ENCODE data around the gene MCM9. TPM values are rescaled to one million over a fixed set of nuclear protein-coding genes. Genes with fewer than 3 reads are reported as not detected.
"Not testable (repeated sequence)": the region's sequence is repeated elsewhere in the genome, so short reads cannot be mapped to it uniquely, and the experiment has no call there.

MCM9 gene
- total RNA-seq, 2 donors from 2014 or later = 17.8 to 21.2 TPM

DNA sequence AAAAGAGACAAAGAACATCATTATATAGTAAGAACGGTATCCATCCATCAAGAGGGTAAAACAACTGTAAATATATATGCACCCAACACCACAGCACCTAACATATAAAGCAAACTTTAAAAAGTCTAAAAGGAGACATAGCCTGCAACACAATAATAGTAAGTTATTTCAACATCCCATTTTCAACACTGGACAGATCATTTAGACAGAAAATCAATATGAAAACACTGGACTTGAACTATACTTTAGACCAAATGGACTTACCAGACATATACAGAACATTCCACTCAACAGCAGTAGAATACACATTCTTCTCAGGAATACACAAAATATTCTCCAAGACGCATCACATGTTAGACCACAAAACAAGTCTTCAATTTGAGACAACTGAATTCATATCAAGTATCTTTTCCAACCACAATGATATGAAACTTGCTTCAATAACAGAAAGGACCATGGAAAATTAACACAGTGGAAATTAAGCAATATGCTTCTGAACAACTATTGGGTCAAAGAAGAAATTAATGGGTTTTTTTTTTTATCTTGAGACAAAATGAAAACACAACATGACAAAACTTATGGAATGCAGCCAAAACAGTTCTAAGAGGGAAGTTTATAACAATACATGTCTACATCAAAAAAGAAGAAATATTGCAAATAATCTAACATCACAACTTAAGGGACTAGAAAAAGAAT, 64.9 kb downstream of the MCM9 start:
- Histone ChIP-seq H3K36me3 (ENCODE audit: control insufficient read depth, insufficient read depth, low read length) (no peaks in the 10 kb centered on the region), H3K4me3 (ENCODE audit: low read length) (no peak overlapping the region), H3K9ac (ENCODE audit: extremely low read depth, low read length, poor library complexity, severe bottlenecking) (no peak overlapping the region), H3K9me3 (ENCODE audit: control insufficient read depth, low read length) (peaks cover 19% of the 10 kb centered on the region), H3K4me1 (ENCODE audit: control insufficient read depth, insufficient read depth, low read length) (no peaks in the 10 kb centered on the region), H3K27me3 (ENCODE audit: control insufficient read depth, insufficient read depth, low read length, poor library complexity, severe bottlenecking) (no peaks in the 10 kb centered on the region), H3K27ac (ENCODE audit: low read depth, low read length) (no peak overlapping the region)
- Mint-ChIP-seq H3K27me3 (ENCODE audit: insufficient read depth) (no peaks in the 10 kb centered on the region), H3K4me3 (no peak overlapping the region), H3K4me1 (peaks cover 4% of the 10 kb centered on the region), H3K27ac (no peak overlapping the region), H3K9me3 (peaks cover 33% of the 10 kb centered on the region), H3K36me3 (ENCODE audit: low read depth) (peaks cover 33% of the 10 kb centered on the region)
- 95 to 100% methylated on average over 1 to 2 of the region's 2 CpGs for WGBS, 2 experiments (ENCODE audit: insufficient coverage in 1 of 2, insufficient read length in 1 of 2)
- TF ChIP-seq, protein P1, sequence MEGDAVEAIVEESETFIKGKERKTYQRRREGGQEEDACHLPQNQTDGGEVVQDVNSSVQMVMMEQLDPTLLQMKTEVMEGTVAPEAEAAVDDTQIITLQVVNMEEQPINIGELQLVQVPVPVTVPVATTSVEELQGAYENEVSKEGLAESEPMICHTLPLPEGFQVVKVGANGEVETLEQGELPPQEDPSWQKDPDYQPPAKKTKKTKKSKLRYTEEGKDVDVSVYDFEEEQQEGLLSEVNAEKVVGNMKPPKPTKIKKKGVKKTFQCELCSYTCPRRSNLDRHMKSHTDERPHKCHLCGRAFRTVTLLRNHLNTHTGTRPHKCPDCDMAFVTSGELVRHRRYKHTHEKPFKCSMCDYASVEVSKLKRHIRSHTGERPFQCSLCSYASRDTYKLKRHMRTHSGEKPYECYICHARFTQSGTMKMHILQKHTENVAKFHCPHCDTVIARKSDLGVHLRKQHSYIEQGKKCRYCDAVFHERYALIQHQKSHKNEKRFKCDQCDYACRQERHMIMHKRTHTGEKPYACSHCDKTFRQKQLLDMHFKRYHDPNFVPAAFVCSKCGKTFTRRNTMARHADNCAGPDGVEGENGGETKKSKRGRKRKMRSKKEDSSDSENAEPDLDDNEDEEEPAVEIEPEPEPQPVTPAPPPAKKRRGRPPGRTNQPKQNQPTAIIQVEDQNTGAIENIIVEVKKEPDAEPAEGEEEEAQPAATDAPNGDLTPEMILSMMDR (conservative IDR thresholded peaks at IDR 0.05) = no peak
- DNase-seq = no peak

DNA sequence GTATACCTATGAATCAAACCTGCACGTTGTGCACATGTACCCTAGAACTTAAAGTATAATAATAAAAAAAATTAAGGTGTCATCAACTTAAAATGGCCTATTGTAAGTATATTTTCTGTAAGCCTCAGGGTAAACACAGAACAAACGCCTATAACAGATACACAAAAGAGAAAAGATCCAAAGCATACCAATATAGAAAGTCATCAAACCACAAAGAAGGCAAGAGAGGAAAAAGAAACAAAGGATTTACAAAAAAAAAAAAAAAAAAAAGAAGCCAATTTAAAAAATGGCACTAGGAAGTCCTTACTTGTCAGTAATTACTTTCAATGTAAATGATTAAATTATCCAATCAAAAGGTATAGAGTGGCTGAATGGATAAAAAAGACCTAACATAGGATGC, 65.6 kb downstream of the MCM9 start:
- WGBS, 2 experiments (ENCODE audit: insufficient coverage in 1 of 2, insufficient read length in 1 of 2) = no CpG with 5 or more reads among the region's 2 CpGs
- Histone ChIP-seq H3K4me3 (ENCODE audit: low read length) (no peak overlapping the region), H3K27me3 (ENCODE audit: control insufficient read depth, insufficient read depth, low read length, poor library complexity, severe bottlenecking) (no peaks in the 10 kb centered on the region), H3K4me1 (ENCODE audit: control insufficient read depth, insufficient read depth, low read length) (no peaks in the 10 kb centered on the region), H3K36me3 (ENCODE audit: control insufficient read depth, insufficient read depth, low read length) (no peaks in the 10 kb centered on the region), H3K9me3 (ENCODE audit: control insufficient read depth, low read length) (peaks cover 19% of the 10 kb centered on the region), H3K9ac (ENCODE audit: extremely low read depth, low read length, poor library complexity, severe bottlenecking) (no peak overlapping the region), H3K27ac (ENCODE audit: low read depth, low read length) (no peak overlapping the region)
- no peaks in the 10 kb centered on the region for H3K27me3 Mint-ChIP-seq (ENCODE audit: insufficient read depth)
- DNase-seq = no peak
- H3K27ac Mint-ChIP-seq = no peak overlapping the region
- no peak overlapping the region for H3K4me3 Mint-ChIP-seq
- peaks cover 30% of the 10 kb centered on the region for H3K36me3 Mint-ChIP-seq (ENCODE audit: low read depth)
- peaks cover 11% of the 10 kb centered on the region for H3K4me1 Mint-ChIP-seq
- peaks cover 33% of the 10 kb centered on the region for H3K9me3 Mint-ChIP-seq
- TF ChIP-seq, protein P1 (conservative IDR thresholded peaks at IDR 0.05) = no peak

DNA sequence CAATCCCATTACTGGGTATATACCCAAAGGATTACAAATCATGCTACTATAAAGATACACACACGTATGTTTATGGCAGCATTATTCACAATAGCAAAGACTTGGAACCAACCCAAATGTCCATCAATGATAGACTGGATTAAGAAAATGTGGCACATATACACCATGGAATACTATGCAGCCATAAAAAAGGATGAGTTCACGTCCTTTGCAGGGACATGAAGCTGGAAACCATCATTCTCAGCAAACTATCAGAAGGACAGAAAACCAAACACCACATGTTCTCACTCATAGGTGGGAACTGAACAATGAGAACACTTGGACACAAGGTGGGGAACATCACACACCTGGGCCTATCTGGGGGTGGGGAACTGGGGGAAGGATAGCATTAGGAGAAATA, 66.1 kb downstream of the MCM9 start:
- 94% methylated on average over 2 of the region's 2 CpGs; no CpG with 5 or more reads in 1 of the 2 experiments for WGBS, 2 experiments (ENCODE audit: insufficient coverage in 1 of 2, insufficient read length in 1 of 2)
- not testable (repeated sequence) for H3K4me3 Mint-ChIP-seq

More for the DNA sequence above, 66.1 kb downstream of the MCM9 start:
- not testable (repeated sequence) for H3K27ac Mint-ChIP-seq; H3K27me3 Mint-ChIP-seq (ENCODE audit: insufficient read depth); H3K27ac ChIP-seq (ENCODE audit: low read depth, low read length); H3K36me3 ChIP-seq (ENCODE audit: control insufficient read depth, insufficient read depth, low read length); H3K9ac ChIP-seq (ENCODE audit: extremely low read depth, low read length, poor library complexity, severe bottlenecking); H3K27me3 ChIP-seq (ENCODE audit: control insufficient read depth, insufficient read depth, low read length, poor library complexity, severe bottlenecking); H3K4me3 ChIP-seq (ENCODE audit: low read length); DNase-seq; H3K4me1 ChIP-seq (ENCODE audit: control insufficient read depth, insufficient read depth, low read length)
- H3K9me3 ChIP-seq (ENCODE audit: control insufficient read depth, low read length) = peaks cover 19% of the 10 kb centered on the region
- Mint-ChIP-seq H3K9me3 (peaks cover 33% of the 10 kb centered on the region), H3K36me3 (ENCODE audit: low read depth) (peaks cover 28% of the 10 kb centered on the region), H3K4me1 (peaks cover 12% of the 10 kb centered on the region)
